ENCODE data around the gene TRMT1L. TPM values are rescaled to one million over a fixed set of nuclear protein-coding genes. Genes with fewer than 3 reads are reported as not detected.

TRMT1L gene
- total RNA-seq, 1 experiment from 2014 or later: 19.5 TPM

- no peaks in the 10 kb centered on the region for H3K27me3 ChIP-seq (ENCODE audit: control insufficient read depth, insufficient read depth, low read length)
- H3K4me1 ChIP-seq (ENCODE audit: control insufficient read depth, insufficient read depth, low read length): no peaks in the 10 kb centered on the region
- no peaks in the 10 kb centered on the region for H3K9me3 ChIP-seq (ENCODE audit: control insufficient read depth, insufficient read depth, low read depth, low read length)
- no peaks in the 10 kb centered on the region for H3K36me3 ChIP-seq (ENCODE audit: control insufficient read depth, insufficient read depth, low read length)
- intact Hi-C loops (cut with micrococcal nuclease; ENCODE audit: unreplicated experiment) (no loop called here), in situ Hi-C loops (cut with HindIII; ENCODE audit: low pct_unique_long_range_greater_than_20kb, low sequenced_read_pairs) (no loop called here)
- no peak overlapping the region for H3K27ac ChIP-seq (ENCODE audit: low read length)
- ATAC-seq: no peak
- DNase-seq (ENCODE audit: low read depth, low spot score): no peak
- POLR2A ChIA-PET: no interaction called here
- BruUV-seq (replicated peaks): no TSS peak
- no peak overlapping the region for H3K4me3 ChIP-seq (ENCODE audit: low read depth in 2 of 2, low read length in 2 of 2)
- no peak for TF ChIP-seq TCF7L2 (IDR thresholded peaks at IDR 0.05; ENCODE audit: low read depth, low read length)
- no peak for TF ChIP-seq POLR2AphosphoS5 (IDR thresholded peaks at IDR 0.05; ENCODE audit: low read depth, low read length)
- TF ChIP-seq CTCF (IDR thresholded peaks at IDR 0.05): no peak
- TF ChIP-seq REST (IDR thresholded peaks at IDR 0.05; ENCODE audit: insufficient read depth in 1 of 2, low read depth in 2 of 2, low read length in 1 of 2): no peak
- no peak for TF ChIP-seq SIN3A (IDR thresholded peaks at IDR 0.05; ENCODE audit: borderline replicate concordance, insufficient read depth, low read depth, low read length)
- CTCF ChIA-PET: no interaction called here
Observed at GRCh38 chr1:185083818-185084217, 72.9 kb downstream of the TRMT1L start.

GRCh38 chr1:185080422-185080821 lies 76.3 kb downstream of the TRMT1L start:
- in situ Hi-C loops (cut with HindIII; ENCODE audit: low pct_unique_long_range_greater_than_20kb, low sequenced_read_pairs): no loop called here
- no TSS peak for BruUV-seq (replicated peaks)
- TF ChIP-seq CTCF (IDR thresholded peaks at IDR 0.05) (no peak), SIN3A (IDR thresholded peaks at IDR 0.05; ENCODE audit: borderline replicate concordance, insufficient read depth, low read depth, low read length) (no peak), POLR2AphosphoS5 (IDR thresholded peaks at IDR 0.05; ENCODE audit: low read depth, low read length) (no peak), REST (IDR thresholded peaks at IDR 0.05; ENCODE audit: insufficient read depth in 1 of 2, low read depth in 2 of 2, low read length in 1 of 2) (no peak), TCF7L2 (IDR thresholded peaks at IDR 0.05; ENCODE audit: low read depth, low read length) (no peak)
- Histone ChIP-seq H3K9me3 (ENCODE audit: control insufficient read depth, insufficient read depth, low read depth, low read length) (no peaks in the 10 kb centered on the region), H3K4me1 (ENCODE audit: control insufficient read depth, insufficient read depth, low read length) (no peaks in the 10 kb centered on the region), H3K4me3 (ENCODE audit: low read depth in 2 of 2, low read length in 2 of 2) (no peak overlapping the region), H3K27ac (ENCODE audit: low read length) (no peak overlapping the region), H3K27me3 (ENCODE audit: control insufficient read depth, insufficient read depth, low read length) (no peaks in the 10 kb centered on the region), H3K36me3 (ENCODE audit: control insufficient read depth, insufficient read depth, low read length) (no peaks in the 10 kb centered on the region)
- intact Hi-C loops (cut with micrococcal nuclease; ENCODE audit: unreplicated experiment): no loop called here
- POLR2A ChIA-PET: no interaction called here
- CTCF ChIA-PET: interaction anchor here (0.7 kb wide), 1 partner anchor 128 kb away, joined by 4 read pairs; no protein-coding TSS in a partner anchor
- no peak for ATAC-seq
- no peak for DNase-seq (ENCODE audit: low read depth, low spot score)
